HL-60 (cell line): ENCODE results near the gene ADAM33.

ENCODE experiments used
- DNase-seq, 2 experiments: peaks; one replicate each; pipeline ENCODE4 v3.0.0-alpha.2; 2010 to 2020; ENCODE audit warnings: low read depth in 1 of 2, low spot score in 1 of 2
- H3K27ac ChIP-seq: fragments of 250-450 bp; sonication (Bioruptor Pico); replicated peaks from 2 replicates; pipeline ENCODE4 v1.5.1; 2020; ENCODE audit warnings: mild to moderate bottlenecking, moderate library complexity
- H3K27me3 ChIP-seq: fragments of 250-450 bp; sonication (Bioruptor Pico); 2 replicates; pipeline ENCODE4 v1.5.1; 2021; ENCODE audit warnings: mild to moderate bottlenecking, moderate library complexity; ENCODE audit not compliant: insufficient read depth, poor library complexity, severe bottlenecking
- H3K4me3 ChIP-seq: replicated peaks from 2 replicates; pipeline ENCODE4 v1.5.1; 2011; ENCODE audit warnings: mild to moderate bottlenecking, control low read depth, low read length; ENCODE audit not compliant: insufficient read depth
- CTCF ChIP-seq: IDR thresholded peaks from one replicate; pipeline ENCODE4 v1.5.1; 2011; ENCODE audit warnings: low read length, control low read depth, inconsistent platforms; ENCODE audit not compliant: insufficient read depth
- GABPA ChIP-seq: IDR thresholded peaks from 2 replicates; pipeline ENCODE4 v1.6.1; 2012; ENCODE audit warnings: low read depth
- POLR2AphosphoS5 ChIP-seq: IDR thresholded peaks from 2 replicates; pipeline ENCODE4 v1.6.1; 2012; ENCODE audit warnings: low read depth
- REST ChIP-seq: IDR thresholded peaks from 2 replicates; pipeline ENCODE4 v1.6.1; 2012; ENCODE audit warnings: low read depth; ENCODE audit not compliant: insufficient replicate concordance
- SPI1 ChIP-seq: IDR thresholded peaks from 2 replicates; pipeline ENCODE4 v1.6.1; 2012; ENCODE audit warnings: low read depth, mild to moderate bottlenecking, borderline replicate concordance

ADAM33 gene

GRCh38 chr20:3704087-3704486 lies 22.3 kb upstream of the ADAM33 start:
- no peak overlapping the region for H3K27ac ChIP-seq
- no peak overlapping the region for H3K4me3 ChIP-seq
- no peaks in the 10 kb centered on the region for H3K27me3 ChIP-seq
- no peak for TF ChIP-seq SPI1
- no peak for TF ChIP-seq CTCF
- no peak for TF ChIP-seq POLR2AphosphoS5
- TF ChIP-seq REST, result no peak
- TF ChIP-seq GABPA, result no peak
- no peak for DNase-seq

GRCh38 chr20:3702611-3703391 lies 21.0 kb upstream of the ADAM33 start:
- Histone ChIP-seq H3K27me3 (no peaks in the 10 kb centered on the region), H3K27ac (no peak overlapping the region), H3K4me3 (no peak overlapping the region)
- no peak for TF ChIP-seq SPI1
- no peak for TF ChIP-seq POLR2AphosphoS5
- TF ChIP-seq GABPA, result no peak
- no peak for DNase-seq

GRCh38 chr20:3701061-3701998 lies 19.5 kb upstream of the ADAM33 start:
- Histone ChIP-seq H3K27ac (no peak overlapping the region), H3K27me3 (no peaks in the 10 kb centered on the region), H3K4me3 (no peak overlapping the region)
- DNase-seq, result no peak
- TF ChIP-seq POLR2AphosphoS5 (no peak), GABPA (no peak), CTCF (no peak), SPI1 (no peak)

GRCh38 chr20:3699037-3699436 lies 17.2 kb upstream of the ADAM33 start:
- Histone ChIP-seq H3K4me3 (no peak overlapping the region), H3K27me3 (no peaks in the 10 kb centered on the region), H3K27ac (no peak overlapping the region)
- no peak for DNase-seq
- no peak for TF ChIP-seq SPI1
- no peak for TF ChIP-seq REST
- TF ChIP-seq CTCF, result no peak
- no peak for TF ChIP-seq GABPA
